Activated effector memory CD4-positive, alpha-beta T cell treated with Interleukin-2 at 50 U/mL for 16 hours (primary cell): Measurements from ENCODE around the gene MTMR4.
"Not testable (repeated sequence)": the region's sequence is repeated elsewhere in the genome, so short reads cannot be mapped to it uniquely, and the experiment has no call there.

Experiments
- DNase-seq: peaks from one replicate; pipeline ENCODE4 v3.0.0-alpha.2; 2020

Gene MTMR4

GRCh38 chr17:58521680-58522079 is 7.2 kb upstream of the MTMR4 start:
- no peak for DNase-seq

GRCh38 chr17:58520843-58521430 is 6.5 kb upstream of the MTMR4 start:
- DNase-seq: no peak

GRCh38 chr17:58517928-58518609 is 3.6 kb upstream of the MTMR4 start:
- DNase-seq: peak; percentile 100

- no peak for DNase-seq
Measured at GRCh38 chr17:58517378-58517927, 3.0 kb upstream of the MTMR4 start.

- no peak for DNase-seq
Measured at GRCh38 chr17:58516644-58517377, 2.4 kb upstream of the MTMR4 start.

- DNase-seq: no peak
Measured at GRCh38 chr17:58515286-58515685, 848 bp upstream of the MTMR4 start.

- no peak for DNase-seq
Measured at GRCh38 chr17:58514770-58515157, 326 bp upstream of the MTMR4 start.

GRCh38 chr17:58513267-58513964 is 1.0 kb downstream of the MTMR4 start:
- no peak for DNase-seq

GRCh38 chr17:58510075-58510474 is 4.4 kb downstream of the MTMR4 start:
- no peak for DNase-seq

- DNase-seq: no peak
Measured at GRCh38 chr17:58508341-58509067, 5.9 kb downstream of the MTMR4 start.

GRCh38 chr17:58507123-58507634 is 7.3 kb downstream of the MTMR4 start:
- DNase-seq: no peak

GRCh38 chr17:58506354-58507080 is 7.9 kb downstream of the MTMR4 start:
- no peak for DNase-seq

- no peak for DNase-seq
Measured at GRCh38 chr17:58504826-58505351, 9.5 kb downstream of the MTMR4 start.

- DNase-seq: no peak
Measured at GRCh38 chr17:58503866-58504265, 10.6 kb downstream of the MTMR4 start.

GRCh38 chr17:58503134-58503533 is 11.3 kb downstream of the MTMR4 start:
- DNase-seq: not testable (repeated sequence)

- DNase-seq: no peak
Measured at GRCh38 chr17:58501451-58501850, 13.0 kb downstream of the MTMR4 start.

- no peak for DNase-seq
Measured at GRCh38 chr17:58498177-58498828, 16.1 kb downstream of the MTMR4 start.

GRCh38 chr17:58493506-58493905 is 20.9 kb downstream of the MTMR4 start:
- DNase-seq: no peak

- no peak for DNase-seq
Measured at GRCh38 chr17:58492238-58493121, 22.0 kb downstream of the MTMR4 start.
